ENCODE measurements around the gene NIPA2. TPM values are rescaled to one million over a fixed set of nuclear protein-coding genes. Genes with fewer than 3 reads are reported as not detected.

Gene NIPA2
- total RNA-seq, 3 donors from 2014 or later = 111 to 112 (median 111) TPM

- ATAC-seq (no peak), DNase-seq (no peak)
- no peak overlapping the region for H3K4me3 Mint-ChIP-seq
- peaks cover 19% of the 10 kb centered on the region for H3K36me3 Mint-ChIP-seq (ENCODE audit: insufficient read depth)
- H3K27me3 Mint-ChIP-seq (ENCODE audit: low read depth) = no peaks in the 10 kb centered on the region
- no peaks in the 10 kb centered on the region for H3K9me3 Mint-ChIP-seq
- H3K4me1 Mint-ChIP-seq (ENCODE audit: low read depth) = peaks cover 14% of the 10 kb centered on the region
These were observed 27.6 kb upstream of the NIPA2 start for GRCh38 chr15:22810853-22811338.

- Mint-ChIP-seq H3K4me3 (no peak overlapping the region), H3K9me3 (no peaks in the 10 kb centered on the region), H3K36me3 (ENCODE audit: insufficient read depth) (peaks cover 19% of the 10 kb centered on the region), H3K4me1 (ENCODE audit: low read depth) (peaks cover 10% of the 10 kb centered on the region), H3K27me3 (ENCODE audit: low read depth) (no peaks in the 10 kb centered on the region)
- peak in 1 of 2 donors; percentile 34 for ATAC-seq
- no peak for DNase-seq
These were observed 26.8 kb upstream of the NIPA2 start for GRCh38 chr15:22811640-22812039.

GRCh38 chr15:22813844-22814243 lies 24.6 kb upstream of the NIPA2 start:
- Mint-ChIP-seq H3K4me1 (ENCODE audit: low read depth) (peaks cover 8% of the 10 kb centered on the region), H3K27me3 (ENCODE audit: low read depth) (no peaks in the 10 kb centered on the region), H3K9me3 (no peaks in the 10 kb centered on the region), H3K36me3 (ENCODE audit: insufficient read depth) (peaks cover 22% of the 10 kb centered on the region), H3K4me3 (no peak overlapping the region)
- peak in 1 of 2 donors; percentile 46 for ATAC-seq
- no peak for DNase-seq

GRCh38 chr15:22815766-22816165 lies 22.7 kb upstream of the NIPA2 start:
- H3K9me3 Mint-ChIP-seq = no peaks in the 10 kb centered on the region
- DNase-seq = no peak
- H3K4me3 Mint-ChIP-seq = no peak overlapping the region
- no peaks in the 10 kb centered on the region for H3K27me3 Mint-ChIP-seq (ENCODE audit: low read depth)
- ATAC-seq = no peak
- H3K4me1 Mint-ChIP-seq (ENCODE audit: low read depth) = peaks cover 2% of the 10 kb centered on the region
- peaks cover 28% of the 10 kb centered on the region for H3K36me3 Mint-ChIP-seq (ENCODE audit: insufficient read depth)

GRCh38 chr15:22819651-22820050 lies 18.8 kb upstream of the NIPA2 start:
- H3K36me3 Mint-ChIP-seq (ENCODE audit: insufficient read depth) = peaks cover 41% of the 10 kb centered on the region
- no peaks in the 10 kb centered on the region for H3K27me3 Mint-ChIP-seq (ENCODE audit: low read depth)
- ATAC-seq = no peak
- DNase-seq = no peak
- no peaks in the 10 kb centered on the region for H3K9me3 Mint-ChIP-seq
- no peaks in the 10 kb centered on the region for H3K4me1 Mint-ChIP-seq (ENCODE audit: low read depth)
- no peak overlapping the region for H3K4me3 Mint-ChIP-seq

- H3K27me3 Mint-ChIP-seq (ENCODE audit: low read depth) = no peaks in the 10 kb centered on the region
- ATAC-seq = no peak
- no peaks in the 10 kb centered on the region for H3K4me1 Mint-ChIP-seq (ENCODE audit: low read depth)
- DNase-seq = no peak
- H3K9me3 Mint-ChIP-seq = no peaks in the 10 kb centered on the region
- peaks cover 44% of the 10 kb centered on the region for H3K36me3 Mint-ChIP-seq (ENCODE audit: insufficient read depth)
- no peak overlapping the region for H3K4me3 Mint-ChIP-seq
These were observed 14.9 kb upstream of the NIPA2 start for GRCh38 chr15:22823495-22824128.

- H3K4me3 Mint-ChIP-seq = no peak overlapping the region
- no peaks in the 10 kb centered on the region for H3K27me3 Mint-ChIP-seq (ENCODE audit: low read depth)
- no peaks in the 10 kb centered on the region for H3K9me3 Mint-ChIP-seq
- DNase-seq (no peak), ATAC-seq (no peak)
- no peaks in the 10 kb centered on the region for H3K4me1 Mint-ChIP-seq (ENCODE audit: low read depth)
- peaks cover 30% of the 10 kb centered on the region for H3K36me3 Mint-ChIP-seq (ENCODE audit: insufficient read depth)
These were observed 11.3 kb upstream of the NIPA2 start for GRCh38 chr15:22827125-22827524.

- Mint-ChIP-seq H3K9me3 (no peaks in the 10 kb centered on the region), H3K4me3 (no peak overlapping the region), H3K36me3 (ENCODE audit: insufficient read depth) (peaks cover 12% of the 10 kb centered on the region), H3K4me1 (ENCODE audit: low read depth) (no peaks in the 10 kb centered on the region), H3K27me3 (ENCODE audit: low read depth) (no peaks in the 10 kb centered on the region)
- no peak for DNase-seq
- ATAC-seq = no peak
These were observed 7.0 kb upstream of the NIPA2 start for GRCh38 chr15:22831473-22831872.

- Mint-ChIP-seq H3K4me3 (peak overlapping the region; percentile 94), H3K9me3 (no peaks in the 10 kb centered on the region), H3K4me1 (ENCODE audit: low read depth) (peaks cover 32% of the 10 kb centered on the region), H3K36me3 (ENCODE audit: insufficient read depth) (peaks cover 12% of the 10 kb centered on the region), H3K27me3 (ENCODE audit: low read depth) (no peaks in the 10 kb centered on the region)
- DNase-seq (no peak), ATAC-seq (no peak)
These were observed 705 bp downstream of the NIPA2 start for GRCh38 chr15:22839046-22839695.

- DNase-seq = no peak
- Mint-ChIP-seq H3K4me1 (ENCODE audit: low read depth) (peaks cover 50% of the 10 kb centered on the region), H3K27me3 (ENCODE audit: low read depth) (no peaks in the 10 kb centered on the region), H3K4me3 (no peak overlapping the region), H3K9me3 (no peaks in the 10 kb centered on the region), H3K36me3 (ENCODE audit: insufficient read depth) (peaks cover 34% of the 10 kb centered on the region)
- no peak for ATAC-seq
These were observed 6.2 kb downstream of the NIPA2 start for GRCh38 chr15:22844421-22845288.

GRCh38 chr15:22845289-22845900 lies 6.9 kb downstream of the NIPA2 start:
- H3K9me3 Mint-ChIP-seq = no peaks in the 10 kb centered on the region
- H3K36me3 Mint-ChIP-seq (ENCODE audit: insufficient read depth) = peaks cover 33% of the 10 kb centered on the region
- DNase-seq (no peak), ATAC-seq (no peak)
- no peaks in the 10 kb centered on the region for H3K27me3 Mint-ChIP-seq (ENCODE audit: low read depth)
- no peak overlapping the region for H3K4me3 Mint-ChIP-seq
- peaks cover 46% of the 10 kb centered on the region for H3K4me1 Mint-ChIP-seq (ENCODE audit: low read depth)

- Mint-ChIP-seq H3K4me3 (no peak overlapping the region), H3K9me3 (no peaks in the 10 kb centered on the region), H3K4me1 (ENCODE audit: low read depth) (peaks cover 42% of the 10 kb centered on the region), H3K36me3 (ENCODE audit: insufficient read depth) (peaks cover 35% of the 10 kb centered on the region), H3K27me3 (ENCODE audit: low read depth) (no peaks in the 10 kb centered on the region)
- DNase-seq = no peak
- ATAC-seq = no peak
These were observed 7.6 kb downstream of the NIPA2 start for GRCh38 chr15:22846073-22846472.

GRCh38 chr15:22850055-22850454 lies 11.6 kb downstream of the NIPA2 start:
- Mint-ChIP-seq H3K4me1 (ENCODE audit: low read depth) (peaks cover 24% of the 10 kb centered on the region), H3K27me3 (ENCODE audit: low read depth) (no peaks in the 10 kb centered on the region), H3K4me3 (no peak overlapping the region), H3K9me3 (no peaks in the 10 kb centered on the region), H3K36me3 (ENCODE audit: insufficient read depth) (peaks cover 30% of the 10 kb centered on the region)
- ATAC-seq (no peak), DNase-seq (no peak)

- H3K27me3 Mint-ChIP-seq (ENCODE audit: low read depth) = no peaks in the 10 kb centered on the region
- no peak overlapping the region for H3K4me3 Mint-ChIP-seq
- no peaks in the 10 kb centered on the region for H3K9me3 Mint-ChIP-seq
- H3K4me1 Mint-ChIP-seq (ENCODE audit: low read depth) = peaks cover 17% of the 10 kb centered on the region
- ATAC-seq = no peak
- no peak for DNase-seq
- H3K36me3 Mint-ChIP-seq (ENCODE audit: insufficient read depth) = peaks cover 31% of the 10 kb centered on the region
These were observed 13.0 kb downstream of the NIPA2 start for GRCh38 chr15:22851513-22851912.
